H9 (cell line): ENCODE results near the gene GRIA2. TPM values are rescaled to one million over a fixed set of nuclear protein-coding genes. Genes with fewer than 3 reads are reported as not detected.
A peak's percentile ranks its signal among the peaks of the same experiment; 100 is the strongest.

ENCODE experiments used
- DNase-seq: peaks from one replicate; pipeline ENCODE4 v3.0.0-alpha.2; 2017
- H2AFZ ChIP-seq: one replicate; pipeline ENCODE4 v1.6.1; 2013; ENCODE audit warnings: mild to moderate bottlenecking, low read length, control low read depth, moderate library complexity
- H2AK5ac ChIP-seq: 2 replicates; pipeline ENCODE4 v1.6.1; 2013; ENCODE audit warnings: low read length, control low read depth, mixed read lengths; ENCODE audit not compliant: insufficient read length
- H2BK120ac ChIP-seq: one replicate; pipeline ENCODE4 v1.6.1; 2013; ENCODE audit warnings: low read depth, mild to moderate bottlenecking, low read length, control low read depth, inconsistent platforms; ENCODE audit not compliant: poor library complexity, severe bottlenecking
- H2BK12ac ChIP-seq: 2 replicates; pipeline ENCODE4 v1.6.1; 2013; ENCODE audit warnings: low read length, control low read depth, mixed read lengths, low read depth; ENCODE audit not compliant: insufficient read length
- H2BK15ac ChIP-seq: 2 replicates; pipeline ENCODE4 v1.6.1; 2013; ENCODE audit warnings: low read depth, low read length, control low read depth
- H2BK20ac ChIP-seq: one replicate; pipeline ENCODE4 v1.6.1; 2013; ENCODE audit warnings: low read depth, mild to moderate bottlenecking, low read length, control low read depth, inconsistent platforms; ENCODE audit not compliant: poor library complexity, severe bottlenecking
- H2BK5ac ChIP-seq: 2 replicates; pipeline ENCODE4 v1.6.1; 2013; ENCODE audit warnings: low read length, control low read depth, mixed read lengths; ENCODE audit not compliant: insufficient read length
- H3K14ac ChIP-seq: 2 replicates; pipeline ENCODE4 v1.6.1; 2013; ENCODE audit warnings: low read length, control low read depth; ENCODE audit not compliant: insufficient read depth
- H3K18ac ChIP-seq: 2 replicates; pipeline ENCODE4 v1.6.1; 2013; ENCODE audit warnings: low read depth, mild to moderate bottlenecking, mixed read lengths, low read length, control low read depth; ENCODE audit not compliant: insufficient read length
- H3K23ac ChIP-seq: 2 replicates; pipeline ENCODE4 v1.6.1; 2013; ENCODE audit warnings: low read length, control low read depth, mixed read lengths, low read depth; ENCODE audit not compliant: insufficient read length
- H3K23me2 ChIP-seq: 2 replicates; pipeline ENCODE4 v1.6.1; 2013; ENCODE audit warnings: low read depth, mild to moderate bottlenecking, mixed read lengths, low read length, control low read depth; ENCODE audit not compliant: insufficient read length, poor library complexity, severe bottlenecking
- H3K27ac ChIP-seq: 2 replicates; pipeline ENCODE4 v1.5.1; 2013; ENCODE audit warnings: low read length, control low read depth, mixed read lengths, low read depth; ENCODE audit not compliant: insufficient read length
- H3K27me3 ChIP-seq: 2 replicates; pipeline ENCODE4 v1.6.1; 2013; ENCODE audit warnings: low read length, control low read depth, inconsistent platforms; ENCODE audit not compliant: insufficient read depth
- H3K4ac ChIP-seq: 2 replicates; pipeline ENCODE4 v1.6.1; 2013; ENCODE audit warnings: low read depth, mild to moderate bottlenecking, control low read depth, inconsistent platforms, low read length, moderate library complexity
- H3K4me1 ChIP-seq: 2 replicates; pipeline ENCODE4 v1.6.1; 2013; ENCODE audit warnings: low read length, control low read depth, inconsistent platforms; ENCODE audit not compliant: insufficient read depth
- H3K4me2 ChIP-seq: 2 replicates; pipeline ENCODE4 v1.6.1; 2013; ENCODE audit warnings: low read length, control low read depth, mixed read lengths; ENCODE audit not compliant: insufficient read length, insufficient read depth
- H3K56ac ChIP-seq: 2 replicates; pipeline ENCODE4 v1.6.1; 2013; ENCODE audit warnings: low read depth, mild to moderate bottlenecking, mixed read lengths, low read length, control low read depth; ENCODE audit not compliant: insufficient read length
- H3K79me1 ChIP-seq: 2 replicates; pipeline ENCODE4 v1.6.1; 2013; ENCODE audit warnings: low read depth, mild to moderate bottlenecking, moderate library complexity, low read length, control low read depth, inconsistent platforms; ENCODE audit not compliant: insufficient read depth, poor library complexity, severe bottlenecking
- H3K79me2 ChIP-seq: 2 replicates; pipeline ENCODE4 v1.6.1; 2013; ENCODE audit warnings: low read length, control low read depth, inconsistent platforms; ENCODE audit not compliant: insufficient read depth
- H3K9ac ChIP-seq: 2 replicates; pipeline ENCODE4 v1.6.1; 2013; ENCODE audit warnings: low read length, control low read depth, mixed read lengths; ENCODE audit not compliant: insufficient read length; ENCODE audit errors: extremely low read depth
- H3K9me3 ChIP-seq: one replicate; pipeline ENCODE4 v1.6.1; 2013; ENCODE audit warnings: low read depth, low read length, inconsistent platforms; ENCODE audit not compliant: control insufficient read depth
- H3T11ph ChIP-seq: one replicate; pipeline ENCODE4 v1.6.1; 2013; ENCODE audit warnings: mild to moderate bottlenecking, low read length, control low read depth, inconsistent platforms
- H4K20me1 ChIP-seq: one replicate; pipeline ENCODE4 v1.6.1; 2013; ENCODE audit not compliant: control insufficient read depth, insufficient read length, insufficient read depth
- H4K5ac ChIP-seq: 2 replicates; pipeline ENCODE4 v1.6.1; 2013; ENCODE audit warnings: low read depth, mild to moderate bottlenecking, mixed read lengths, low read length, control low read depth; ENCODE audit not compliant: insufficient read length
- H4K8ac ChIP-seq: replicated peaks from 2 replicates; pipeline ENCODE4 v1.6.1; 2013; ENCODE audit warnings: low read length, control low read depth, mixed read lengths, low read depth; ENCODE audit not compliant: insufficient read length
- H4K91ac ChIP-seq: 2 replicates; pipeline ENCODE4 v1.6.1; 2013; ENCODE audit warnings: low read depth, mild to moderate bottlenecking, moderate library complexity, mixed read lengths, low read length, control low read depth; ENCODE audit not compliant: insufficient read length
- H3K27ac Mint-ChIP-seq, 3 experiments: 2 replicates in 2 of 3; 3 replicates in 1 of 3; pipeline ENCODE4 v1.8.0; 2020 to 2021; ENCODE audit warnings: mixed read lengths in 3 of 3, mild to moderate bottlenecking in 1 of 3, moderate library complexity in 1 of 3
- H3K27me3 Mint-ChIP-seq: 2 replicates; pipeline ENCODE4 v1.8.0; 2021; ENCODE audit warnings: low read depth, mild to moderate bottlenecking, moderate library complexity, mixed read lengths
- H3K36me3 Mint-ChIP-seq, 3 experiments: 2 replicates in 2 of 3; 3 replicates in 1 of 3; pipeline ENCODE4 v1.8.0; 2020 to 2021; ENCODE audit warnings: low read depth in 3 of 3, mixed read lengths in 3 of 3; ENCODE audit not compliant: insufficient read depth in 1 of 3
- H3K4me1 Mint-ChIP-seq, 2 experiments: 2 replicates each; pipeline ENCODE4 v1.8.0; 2020; ENCODE audit warnings: mixed read lengths in 2 of 2
- H3K4me3 Mint-ChIP-seq, 2 experiments: 2 replicates in 1 of 2; 3 replicates in 1 of 2; pipeline ENCODE4 v1.8.0; 2020 to 2021; ENCODE audit warnings: mild to moderate bottlenecking in 2 of 2, mixed read lengths in 2 of 2, moderate library complexity in 1 of 2
- H3K9me3 Mint-ChIP-seq, 2 experiments: 2 replicates in 1 of 2; 3 replicates in 1 of 2; pipeline ENCODE4 v1.8.0; 2020; ENCODE audit warnings: mild to moderate bottlenecking in 2 of 2, mixed read lengths in 2 of 2, moderate library complexity in 1 of 2
- CTCF ChIP-seq: fragments of 200-600 bp; sonication (generic); conservative IDR thresholded peaks from 3 replicates; pipeline ENCODE4 v1.8.0; 2021; ENCODE audit warnings: antibody characterized with exemption, mild to moderate bottlenecking
- WGBS: extraction: QIAGEN DNeasy Blood & Tissue Kit; methylation state at CpG from one replicate; pipeline ENCODE4 v1.1.7; 2013; ENCODE audit warnings: missing lambda C conversion rate, low lambda C conversion rate, mixed read lengths; ENCODE audit not compliant: insufficient read length; ENCODE audit errors: extremely low coverage; 5-methylcytosine and 5-hydroxymethylcytosine counted together
- total RNA-seq: library from RNA; stranded (reverse); gene quantifications from 2 replicates; pipeline ENCODE4 v1.2.1, GENCODE V29; 2021

Gene GRIA2
- total RNA-seq, 1 experiment from 2014 or later: not detected

- no peak overlapping the region for H2AK5ac ChIP-seq
- no peaks in the 10 kb centered on the region for H3K79me1 ChIP-seq
- Mint-ChIP-seq H3K36me3 (no peaks in the 10 kb centered on the region), H3K27me3 (no peaks in the 10 kb centered on the region; the same call in 1 of the 2 replicates), H3K4me1 (no peaks in the 10 kb centered on the region), H3K4me3 (no peak overlapping the region), H3K9me3 (no peaks in the 10 kb centered on the region), H3K27ac (no peak overlapping the region)
- no peak overlapping the region for H4K91ac ChIP-seq
- no peaks in the 10 kb centered on the region for H3K79me2 ChIP-seq
- H3K23me2 ChIP-seq: no peaks in the 10 kb centered on the region
- H3K9me3 ChIP-seq: no peaks in the 10 kb centered on the region
- no peak overlapping the region for H3K56ac ChIP-seq
- no peak overlapping the region for H3K14ac ChIP-seq
- H2BK15ac ChIP-seq: no peak overlapping the region
- no peak overlapping the region for H2BK20ac ChIP-seq
- no peak overlapping the region for H4K8ac ChIP-seq
- H3K9ac ChIP-seq: no peak overlapping the region
- H3K23ac ChIP-seq: no peak overlapping the region
- H3K4ac ChIP-seq: no peak overlapping the region
- no peaks in the 10 kb centered on the region for H3K4me1 ChIP-seq
- H3T11ph ChIP-seq: no peak overlapping the region
- peak; percentile 84 for TF ChIP-seq CTCF
- H2BK12ac ChIP-seq: no peak overlapping the region
- H2AFZ ChIP-seq: no peak overlapping the region
- DNase-seq: peak; percentile 86
- no peak overlapping the region for H3K18ac ChIP-seq
- no CpG with 5 or more reads among the region's 17 CpGs for WGBS
- H2BK5ac ChIP-seq: no peak overlapping the region
- no peak overlapping the region for H2BK120ac ChIP-seq
- H3K27ac ChIP-seq: no peak overlapping the region
- no peak overlapping the region for H4K5ac ChIP-seq
- H3K27me3 ChIP-seq: no peaks in the 10 kb centered on the region
- no peak overlapping the region for H3K4me2 ChIP-seq
- no peaks in the 10 kb centered on the region for H4K20me1 ChIP-seq
Observed at GRCh38 chr4:157204634-157205244, 15.8 kb upstream of the GRIA2 start.
